Activated CD4-positive, CD25-positive, alpha-beta regulatory T cell treated with anti-CD3 and anti-CD28 coated beads, Interleukin-2, amount 50 U/mL, for 72 hours (primary cell): ENCODE measurements around the gene NPIPB4.
"Not testable (repeated sequence)": the region's sequence is repeated elsewhere in the genome, so short reads cannot be mapped to it uniquely, and the experiment has no call there.

Source experiments
- DNase-seq: peaks from one replicate; pipeline ENCODE4 v3.0.0; 2021

Gene NPIPB4

GRCh38 chr16:21857656-21858055 lies at the start of gene NPIPB4:
Gene NPIPB4, minus strand, starts transcription at chr16:21857756. Its CDS starts 378 bp downstream, at chr16:21857378.
- DNase-seq, result not testable (repeated sequence)

GRCh38 chr16:21898998-21899397 lies 41.4 kb upstream of the NPIPB4 start:
- DNase-seq, result not testable (repeated sequence)

GRCh38 chr16:21881988-21882387 lies 24.4 kb upstream of the NPIPB4 start:
- not testable (repeated sequence) for DNase-seq

- DNase-seq, result not testable (repeated sequence)
These were observed 20.4 kb downstream of the NPIPB4 start for GRCh38 chr16:21837186-21837585.

GRCh38 chr16:21836334-21836733 lies 21.2 kb downstream of the NPIPB4 start:
- not testable (repeated sequence) for DNase-seq

GRCh38 chr16:21835747-21836146 lies 21.8 kb downstream of the NPIPB4 start:
- not testable (repeated sequence) for DNase-seq

GRCh38 chr16:21834211-21834610 lies 23.3 kb downstream of the NPIPB4 start:
- DNase-seq, result not testable (repeated sequence)

- DNase-seq, result not testable (repeated sequence)
These were observed 27.6 kb downstream of the NPIPB4 start for GRCh38 chr16:21829929-21830328.

- DNase-seq, result not testable (repeated sequence)
These were observed 31.4 kb downstream of the NPIPB4 start for GRCh38 chr16:21826067-21826706.

- DNase-seq, result not testable (repeated sequence)
These were observed 32.0 kb downstream of the NPIPB4 start for GRCh38 chr16:21825526-21825925.

- DNase-seq, result not testable (repeated sequence)
These were observed 34.3 kb downstream of the NPIPB4 start for GRCh38 chr16:21823258-21823657.

- DNase-seq, result not testable (repeated sequence)
These were observed 36.6 kb downstream of the NPIPB4 start for GRCh38 chr16:21820908-21821465.

GRCh38 chr16:21820028-21820907 lies 37.3 kb downstream of the NPIPB4 start:
- peak; percentile 71 for DNase-seq

- DNase-seq, result not testable (repeated sequence)
These were observed 37.9 kb downstream of the NPIPB4 start for GRCh38 chr16:21819617-21820016.

- DNase-seq, result not testable (repeated sequence)
These were observed 40.5 kb downstream of the NPIPB4 start for GRCh38 chr16:21817012-21817411.

- not testable (repeated sequence) for DNase-seq
These were observed 41.9 kb downstream of the NPIPB4 start for GRCh38 chr16:21815694-21816093.

- not testable (repeated sequence) for DNase-seq
These were observed 55.2 kb downstream of the NPIPB4 start for GRCh38 chr16:21802375-21802663.

- not testable (repeated sequence) for DNase-seq
These were observed 55.8 kb downstream of the NPIPB4 start for GRCh38 chr16:21801538-21802374.

- DNase-seq, result not testable (repeated sequence)
These were observed 59.0 kb downstream of the NPIPB4 start for GRCh38 chr16:21798601-21799000.

GRCh38 chr16:21793310-21793709 lies 64.2 kb downstream of the NPIPB4 start:
- not testable (repeated sequence) for DNase-seq

- DNase-seq, result not testable (repeated sequence)
These were observed 67.0 kb downstream of the NPIPB4 start for GRCh38 chr16:21790506-21790905.
